Testis (tissue), 3 donors: ENCODE results near the gene PRKCA. TPM values are rescaled to one million over a fixed set of nuclear protein-coding genes. Genes with fewer than 3 reads are reported as not detected.

Experiments
- DNase-seq: peaks from one replicate; pipeline ENCODE4 v3.0.0-alpha.2; 2019
- H3K27ac ChIP-seq, 2 donors: fragments of 200-600 bp; sonication (generic); one replicate each; pipeline ENCODE4 v1.5.1; 2019
- H3K27me3 ChIP-seq: fragments of 200-600 bp; sonication (generic); one replicate; pipeline ENCODE4 v1.5.1; 2019
- H3K36me3 ChIP-seq: fragments of 200-600 bp; sonication (generic); one replicate; pipeline ENCODE4 v1.5.1; 2017; ENCODE audit warnings: low read depth; ENCODE audit errors: missing control alignments
- H3K4me1 ChIP-seq: fragments of 200-600 bp; sonication (generic); one replicate; pipeline ENCODE4 v1.5.1; 2019
- H3K4me3 ChIP-seq, 2 donors: fragments of 200-600 bp; sonication (generic); one replicate each; pipeline ENCODE4 v1.5.1; 2017 to 2019
- H3K9me3 ChIP-seq: fragments of 200-600 bp; sonication (generic); one replicate; pipeline ENCODE4 v1.5.1; 2017
- POLR2A ChIP-seq: fragments of 450-650 bp; IDR thresholded peaks from one replicate; pipeline ENCODE4 v1.6.1; 2017; ENCODE audit warnings: antibody characterized with exemption, mild to moderate bottlenecking, moderate library complexity
- WGBS, 2 donors: methylation state at CpG; one replicate each; pipeline ENCODE4 v1.1.5; 2018; 5-methylcytosine and 5-hydroxymethylcytosine counted together
- intact Hi-C: fragments of 100-400 bp; cut with DNase I; formaldehyde crosslinking; loops from one replicate; pipeline ENCODE4 v1.15.1; 2023; ENCODE audit warnings: low total_unique reads
- polyA plus RNA-seq: library from polyadenylated mRNA; stranded (reverse); fragments of 350-450 nt; fragmentation: Illumina TruSeq; extraction: RNeasy Lipid Tissue Mini Kit (QIAGEN cat#74804); gene quantifications from one replicate; pipeline ENCODE4 v1.2.3, GENCODE V29; 2014; ENCODE audit warnings: low read depth, low replicate concordance; ENCODE audit not compliant: insufficient read depth
- total RNA-seq, 2 donors: library from RNA; depleted of rRNA; stranded (reverse); fragments of >200 nt; gene quantifications; one replicate each; pipeline ENCODE4 v1.2.3, GENCODE V29; 2016
- TF ChIP-seq, protein P1 (sequence below), 3 experiments: fragments of 450-650 bp in 2 of 3; fragments of 200-600 bp in 1 of 3; sonication (generic) in 1 of 3; IDR thresholded peaks; one replicate each; pipeline ENCODE4 v1.5.1; 2016 to 2019; ENCODE audit warnings: antibody characterized with exemption in 3 of 3, mild to moderate bottlenecking in 2 of 3, moderate library complexity in 1 of 3

Gene PRKCA
- total and polyA plus RNA-seq, 3 donors from 2014 or later = 6.8 to 22.9 (median 15.4) TPM

DNA sequence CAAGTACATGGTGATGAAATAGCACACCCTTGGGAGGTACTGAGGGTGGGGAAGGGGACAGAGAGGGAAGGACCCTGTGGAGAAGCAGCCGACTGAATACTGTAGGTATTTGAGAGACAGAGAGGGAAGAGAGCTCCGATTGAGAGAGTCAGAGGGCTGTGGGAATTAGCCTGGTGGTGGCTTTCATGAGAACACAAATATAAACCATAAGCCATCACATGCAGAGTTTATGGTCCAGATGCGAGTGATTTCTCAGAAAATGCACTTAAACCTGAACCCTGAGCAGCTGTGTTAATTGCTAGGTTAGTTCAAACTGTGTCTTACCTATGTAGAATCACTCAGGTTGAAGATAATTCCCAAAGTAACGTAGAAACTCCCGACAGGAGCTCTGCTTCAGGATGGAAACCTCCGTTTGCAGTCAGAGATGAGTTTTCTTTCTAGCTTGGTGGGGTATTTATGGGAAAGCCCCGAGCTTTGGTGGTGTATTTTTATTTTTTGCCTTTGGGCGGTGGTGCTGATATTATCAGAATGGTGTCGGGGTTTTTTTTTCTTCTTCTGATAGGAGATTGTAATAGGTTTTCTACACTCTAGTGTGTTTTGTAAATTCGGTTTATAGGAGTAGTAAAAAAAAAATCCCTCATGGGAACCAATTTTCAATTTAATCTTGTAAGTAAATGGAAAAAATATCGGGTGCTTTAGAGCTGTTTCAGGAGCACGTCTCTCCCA is 347.6 kb downstream of the PRKCA start:
- TF ChIP-seq POLR2A = no peak
- TF ChIP-seq, protein P1, sequence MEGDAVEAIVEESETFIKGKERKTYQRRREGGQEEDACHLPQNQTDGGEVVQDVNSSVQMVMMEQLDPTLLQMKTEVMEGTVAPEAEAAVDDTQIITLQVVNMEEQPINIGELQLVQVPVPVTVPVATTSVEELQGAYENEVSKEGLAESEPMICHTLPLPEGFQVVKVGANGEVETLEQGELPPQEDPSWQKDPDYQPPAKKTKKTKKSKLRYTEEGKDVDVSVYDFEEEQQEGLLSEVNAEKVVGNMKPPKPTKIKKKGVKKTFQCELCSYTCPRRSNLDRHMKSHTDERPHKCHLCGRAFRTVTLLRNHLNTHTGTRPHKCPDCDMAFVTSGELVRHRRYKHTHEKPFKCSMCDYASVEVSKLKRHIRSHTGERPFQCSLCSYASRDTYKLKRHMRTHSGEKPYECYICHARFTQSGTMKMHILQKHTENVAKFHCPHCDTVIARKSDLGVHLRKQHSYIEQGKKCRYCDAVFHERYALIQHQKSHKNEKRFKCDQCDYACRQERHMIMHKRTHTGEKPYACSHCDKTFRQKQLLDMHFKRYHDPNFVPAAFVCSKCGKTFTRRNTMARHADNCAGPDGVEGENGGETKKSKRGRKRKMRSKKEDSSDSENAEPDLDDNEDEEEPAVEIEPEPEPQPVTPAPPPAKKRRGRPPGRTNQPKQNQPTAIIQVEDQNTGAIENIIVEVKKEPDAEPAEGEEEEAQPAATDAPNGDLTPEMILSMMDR (IDR thresholded peaks at IDR 0.05) = no peak
- Histone ChIP-seq H3K4me3 (no peak overlapping the region), H3K9me3 (no peaks in the 10 kb centered on the region), H3K4me1 (no peaks in the 10 kb centered on the region), H3K36me3 (no peaks in the 10 kb centered on the region), H3K27me3 (no peaks in the 10 kb centered on the region), H3K27ac (no peak overlapping the region)
- intact Hi-C loops = no loop called here
- 91% methylated on average over 12 of the region's 12 CpGs for WGBS, 2 donors
- DNase-seq = no peak

GRCh38 chr17:66650544-66650877 is 348.1 kb downstream of the PRKCA start:
- Histone ChIP-seq H3K27me3 (no peaks in the 10 kb centered on the region), H3K27ac (no peak overlapping the region), H3K4me3 (no peak overlapping the region), H3K4me1 (no peaks in the 10 kb centered on the region), H3K36me3 (no peaks in the 10 kb centered on the region), H3K9me3 (no peaks in the 10 kb centered on the region)
- no peak for TF ChIP-seq POLR2A
- TF ChIP-seq, protein P1 (IDR thresholded peaks at IDR 0.05) = no peak
- WGBS, 2 donors = 60 to 90% methylated on average over 5 of the region's 5 CpGs
- DNase-seq = no peak
- intact Hi-C loops = no loop called here

GRCh38 chr17:66652840-66653507 is 350.6 kb downstream of the PRKCA start:
- TF ChIP-seq, protein P1 (IDR thresholded peaks at IDR 0.05) = no peak
- TF ChIP-seq POLR2A = no peak
- H3K4me1 ChIP-seq = no peaks in the 10 kb centered on the region
- 93 to 95% methylated on average over 6 of the region's 6 CpGs for WGBS, 2 donors
- intact Hi-C loops = no loop called here
- no peak for DNase-seq
- no peak overlapping the region for H3K4me3 ChIP-seq
- H3K36me3 ChIP-seq = no peaks in the 10 kb centered on the region
- H3K27ac ChIP-seq = no peak overlapping the region
- no peaks in the 10 kb centered on the region for H3K9me3 ChIP-seq
- H3K27me3 ChIP-seq = no peaks in the 10 kb centered on the region

DNA sequence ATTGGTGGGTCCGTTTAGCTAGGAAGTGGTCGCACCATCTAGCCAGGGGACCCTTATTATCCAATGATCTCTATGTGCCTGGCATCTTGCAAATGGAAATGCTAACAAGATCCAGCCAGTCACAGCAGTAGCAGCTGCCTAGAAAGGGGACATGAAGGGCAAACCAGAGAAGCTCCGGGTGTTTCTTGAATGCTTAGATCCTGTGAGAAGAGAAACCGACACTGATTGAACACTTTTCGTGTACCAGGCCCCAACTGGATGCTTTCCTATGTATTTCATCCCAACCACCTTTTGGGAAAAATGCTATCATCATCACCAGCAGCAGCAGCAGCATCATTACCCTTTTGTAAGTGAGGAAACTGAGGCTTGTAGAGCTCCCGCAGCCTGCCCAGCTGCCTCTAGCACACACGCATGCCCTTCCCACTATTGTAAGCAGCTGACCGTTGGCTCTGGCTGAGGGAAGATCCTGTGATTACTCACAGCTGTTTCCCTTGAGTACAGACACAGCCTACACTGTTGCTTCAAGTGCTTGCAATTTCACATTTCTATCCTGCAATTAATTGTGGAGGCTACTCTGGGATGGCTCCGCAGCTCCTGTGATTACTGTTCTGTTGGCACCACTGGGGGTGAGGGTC is 351.8 kb downstream of the PRKCA start:
- DNase-seq = peak; percentile 17
- intact Hi-C loops = no loop called here
- Histone ChIP-seq H3K9me3 (no peaks in the 10 kb centered on the region), H3K4me1 (no peaks in the 10 kb centered on the region), H3K4me3 (no peak overlapping the region), H3K27ac (no peak overlapping the region), H3K27me3 (no peaks in the 10 kb centered on the region), H3K36me3 (no peaks in the 10 kb centered on the region)
- TF ChIP-seq, protein P1 (IDR thresholded peaks at IDR 0.05) = no peak
- no peak for TF ChIP-seq POLR2A
- WGBS, 2 donors = 63 to 70% methylated on average over 9 of the region's 9 CpGs
